A549 (cell line): ENCODE measurements around the gene COQ2. TPM values are rescaled to one million over a fixed set of nuclear protein-coding genes. Genes with fewer than 3 reads are reported as not detected.

Experiments
- ATAC-seq, 2 experiments: fragments of 200-7000 bp in 1 of 2; fragments of >200 bp in 1 of 2; cut with Nextera tagmentation in 1 of 2; cut with Tn5 transposase in 1 of 2; 3 replicates each; pipeline versions ENCODE4 v1.8.0 to v1.9.1; 2018 to 2020; ENCODE audit warnings: mild to moderate bottlenecking in 1 of 2, moderate library complexity in 1 of 2
- CTCF ChIA-PET: fragments of 300-600 bp; sonication (Branson Sonifier 250); formaldehyde crosslinking; extraction: SDS; loops from one replicate; lab custom pipeline; 2021; ENCODE audit warnings: antibody characterized with exemption, inconsistent platforms; lab: Yijun Ruan, JAX
- POLR2A ChIA-PET: fragments of 350-600 bp; formaldehyde crosslinking; extraction: SDS; loops from one replicate; lab custom pipeline; 2021; ENCODE audit warnings: antibody characterized with exemption, inconsistent platforms; lab: Yijun Ruan, JAX
- DNase-seq, 2 experiments: peaks; one replicate each; pipeline versions ENCODE4 v3.0.0 to v3.0.0-alpha.2; 2011 to 2016; ENCODE audit warnings: low read depth in 1 of 2, low spot score in 1 of 2
- FAIRE-seq: peaks from 2 replicates; lab custom pipeline; 2011; peaks lifted over from hg19 to GRCh38; lab: Jason Lieb, UNC
- H3K27ac ChIP-seq, 2 experiments: fragments of >200 bp; sonication (Bioruptor Twin); formaldehyde crosslinking; 3 replicates each; pipeline ENCODE4 v1.5.1; 2016 to 2017
- H3K4me1 ChIP-seq: fragments of >200 bp; sonication (Bioruptor Twin); formaldehyde crosslinking; 3 replicates; pipeline ENCODE4 v1.6.1; 2016
- H3K4me2 ChIP-seq: fragments of >200 bp; sonication (Bioruptor Twin); formaldehyde crosslinking; 3 replicates; pipeline ENCODE4 v1.6.1; 2016
- H3K4me3 ChIP-seq: fragments of >200 bp; sonication (Bioruptor Twin); formaldehyde crosslinking; 3 replicates; pipeline ENCODE4 v1.5.1; 2016
- H3K9me3 ChIP-seq: fragments of >200 bp; sonication (Bioruptor Twin); formaldehyde crosslinking; 3 replicates; pipeline ENCODE4 v1.6.1; 2016
- BHLHE40 ChIP-seq: IDR thresholded peaks from 2 replicates; pipeline ENCODE4 v1.6.1; 2012; ENCODE audit warnings: low read depth, low read length, inconsistent platforms
- CBX2 ChIP-seq: fragments of 200-600 bp; sonication (generic); IDR thresholded peaks from 2 replicates; pipeline ENCODE4 v1.6.1; 2016; ENCODE audit warnings: low read depth, mild to moderate bottlenecking, borderline replicate concordance
- CBX8 ChIP-seq: fragments of 200-600 bp; sonication (generic); IDR thresholded peaks from 2 replicates; pipeline ENCODE4 v1.6.1; 2016
- CHD2 ChIP-seq: fragments of 150-350 bp; IDR thresholded peaks from 2 replicates; pipeline ENCODE4 v1.6.1; 2014; ENCODE audit warnings: low read length; ENCODE audit not compliant: partially characterized antibody
- CHD4 ChIP-seq: fragments of 200-600 bp; sonication (generic); IDR thresholded peaks from 2 replicates; pipeline ENCODE4 v1.6.1; 2016; ENCODE audit warnings: antibody characterized with exemption, mild to moderate bottlenecking, borderline replicate concordance
- EHMT2 ChIP-seq: fragments of 200-600 bp; sonication (generic); IDR thresholded peaks from 2 replicates; pipeline ENCODE4 v1.6.1; 2016; ENCODE audit warnings: antibody characterized with exemption, low read depth, mild to moderate bottlenecking, moderate library complexity
- EP300 ChIP-seq, 2 experiments: fragments of >200 bp; sonication (Bioruptor Twin); formaldehyde crosslinking; IDR thresholded peaks; 2 replicates in 1 of 2; 3 replicates in 1 of 2; pipeline ENCODE4 v1.6.1; 2016 to 2017
- FOSB ChIP-seq: fragments of 250-450 bp; sonication (Bioruptor Pico); IDR thresholded peaks from 2 replicates; pipeline ENCODE4 v1.5.0; 2020; ENCODE audit warnings: mild to moderate bottlenecking, moderate library complexity
- HES2 ChIP-seq: fragments of >200 bp; sonication (Bioruptor Twin); formaldehyde crosslinking; IDR thresholded peaks from 2 replicates; pipeline ENCODE4 v1.6.1; 2016
- HOXA7 ChIP-seq: fragments of 250-450 bp; sonication (Bioruptor Pico); IDR thresholded peaks from 2 replicates; pipeline ENCODE4 v1.5.0; 2020; ENCODE audit warnings: mild to moderate bottlenecking, moderate library complexity
- JUNB ChIP-seq: fragments of >200 bp; sonication (Bioruptor Twin); formaldehyde crosslinking; IDR thresholded peaks from 2 replicates; pipeline ENCODE4 v1.6.1; 2016
- MAZ ChIP-seq: fragments of 150-350 bp; IDR thresholded peaks from 2 replicates; pipeline ENCODE4 v1.6.1; 2014; ENCODE audit warnings: antibody characterized with exemption, low read depth, low read length, borderline replicate concordance
- MYC ChIP-seq: IDR thresholded peaks from 2 replicates; pipeline ENCODE4 v1.6.1; 2012; ENCODE audit warnings: mild to moderate bottlenecking, inconsistent platforms, low read length, improper control_type of control experiment, borderline replicate concordance
- NFE2L2 ChIP-seq: fragments of 150-350 bp; conservative IDR thresholded peaks from 2 replicates; pipeline ENCODE4 v1.6.1; 2014; ENCODE audit warnings: low read length
- NPAS2 ChIP-seq: fragments of 250-450 bp; sonication (Bioruptor Pico); IDR thresholded peaks from 2 replicates; pipeline ENCODE4 v1.8.0; 2022; ENCODE audit warnings: mild to moderate bottlenecking, moderate library complexity, borderline replicate concordance
- PHF8 ChIP-seq: fragments of 200-600 bp; sonication (generic); IDR thresholded peaks from 2 replicates; pipeline ENCODE4 v1.6.1; 2016; ENCODE audit warnings: low read depth, mild to moderate bottlenecking, antibody characterized with exemption, moderate library complexity, borderline replicate concordance
- POLR2A ChIP-seq: IDR thresholded peaks from 2 replicates; pipeline ENCODE4 v1.6.1; 2012; ENCODE audit warnings: mild to moderate bottlenecking, low read length
- POLR2AphosphoS2 ChIP-seq: conservative IDR thresholded peaks from 2 replicates; pipeline ENCODE4 v1.6.1; 2012; ENCODE audit warnings: low read length, improper control_type of control experiment, inconsistent platforms
- RFX5 ChIP-seq: fragments of 450-650 bp; IDR thresholded peaks from 2 replicates; pipeline ENCODE4 v1.7.1; 2014; ENCODE audit warnings: antibody characterized with exemption, mild to moderate bottlenecking, moderate library complexity
- RNF2 ChIP-seq: fragments of 200-600 bp; sonication (generic); IDR thresholded peaks from 2 replicates; pipeline ENCODE4 v1.6.1; 2016; ENCODE audit warnings: low read depth, mild to moderate bottlenecking, antibody characterized with exemption, moderate library complexity, borderline replicate concordance
- SMC3 ChIP-seq: fragments of >200 bp; sonication (Bioruptor Twin); formaldehyde crosslinking; IDR thresholded peaks from 3 replicates; pipeline ENCODE4 v1.6.1; 2018; ENCODE audit warnings: inconsistent platforms
- TP53 ChIP-seq: fragments of 250-450 bp; sonication (Bioruptor Pico); IDR thresholded peaks from 2 replicates; pipeline ENCODE4 v1.5.0; 2021; ENCODE audit warnings: mild to moderate bottlenecking, moderate library complexity
- ZC3H11A ChIP-seq: fragments of 450-650 bp; IDR thresholded peaks from 2 replicates; pipeline ENCODE4 v1.6.1; 2014; ENCODE audit warnings: antibody characterized with exemption, mild to moderate bottlenecking
- ZFP36 ChIP-seq: fragments of 450-650 bp; IDR thresholded peaks from 2 replicates; pipeline ENCODE4 v1.6.1; 2014; ENCODE audit warnings: borderline replicate concordance; ENCODE audit not compliant: partially characterized antibody
- ZSCAN20 ChIP-seq: fragments of 250-450 bp; sonication (Bioruptor Pico); IDR thresholded peaks from 2 replicates; pipeline ENCODE4 v1.8.0; 2022; ENCODE audit warnings: mild to moderate bottlenecking, moderate library complexity
- WGBS: methylation state at CpG from one replicate; pipeline ENCODE4 v1.1.6; 2017; ENCODE audit errors: missing lambda C conversion rate; 5-methylcytosine and 5-hydroxymethylcytosine counted together
- polyA plus RNA-seq, 4 experiments: library from polyadenylated mRNA; depleted of rRNA in 3 of 4; stranded (reverse); fragments of >200 nt; fragmentation: RNase III in 1 of 4; extraction: RNeasy Plus Mini Kit Qiagen cat#74134 plus additional on column Dnase treatment in 1 of 4; gene quantifications; 2 replicates in 3 of 4; 3 replicates in 1 of 4; pipeline ENCODE4 v1.2.3, GENCODE V29; 2011 to 2017
- TF ChIP-seq, protein P1 (sequence below): fragments of 450-650 bp; IDR thresholded peaks from 2 replicates; pipeline ENCODE4 v1.6.1; 2014; ENCODE audit warnings: antibody characterized with exemption
- TF ChIP-seq, protein P2 (sequence below): fragments of >200 bp; sonication (Bioruptor Twin); formaldehyde crosslinking; IDR thresholded peaks from 3 replicates; pipeline ENCODE4 v1.5.1; 2016
- TF ChIP-seq, protein P3 (sequence below): IDR thresholded peaks from 2 replicates; pipeline ENCODE4 v1.6.1; 2012; ENCODE audit warnings: low read depth, borderline replicate concordance

COQ2 gene
- polyA plus RNA-seq, 2 of the 4 experiments (the other 2 are of a cell fraction): 18.5 to 35.9 TPM

- no peak for TF ChIP-seq MAZ
- no peak for TF ChIP-seq RFX5
- TF ChIP-seq POLR2AphosphoS2: no peak
- TF ChIP-seq, protein P1, sequence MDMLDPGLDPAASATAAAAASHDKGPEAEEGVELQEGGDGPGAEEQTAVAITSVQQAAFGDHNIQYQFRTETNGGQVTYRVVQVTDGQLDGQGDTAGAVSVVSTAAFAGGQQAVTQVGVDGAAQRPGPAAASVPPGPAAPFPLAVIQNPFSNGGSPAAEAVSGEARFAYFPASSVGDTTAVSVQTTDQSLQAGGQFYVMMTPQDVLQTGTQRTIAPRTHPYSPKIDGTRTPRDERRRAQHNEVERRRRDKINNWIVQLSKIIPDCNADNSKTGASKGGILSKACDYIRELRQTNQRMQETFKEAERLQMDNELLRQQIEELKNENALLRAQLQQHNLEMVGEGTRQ: no peak
- no peak for TF ChIP-seq SMC3
- no peak for TF ChIP-seq CHD2
- TF ChIP-seq HOXA7: no peak
- TF ChIP-seq CBX8: no peak
- no peak for TF ChIP-seq EP300 (IDR thresholded peaks at IDR 0.05)
- no peak for TF ChIP-seq CBX2
- TF ChIP-seq, protein P2, sequence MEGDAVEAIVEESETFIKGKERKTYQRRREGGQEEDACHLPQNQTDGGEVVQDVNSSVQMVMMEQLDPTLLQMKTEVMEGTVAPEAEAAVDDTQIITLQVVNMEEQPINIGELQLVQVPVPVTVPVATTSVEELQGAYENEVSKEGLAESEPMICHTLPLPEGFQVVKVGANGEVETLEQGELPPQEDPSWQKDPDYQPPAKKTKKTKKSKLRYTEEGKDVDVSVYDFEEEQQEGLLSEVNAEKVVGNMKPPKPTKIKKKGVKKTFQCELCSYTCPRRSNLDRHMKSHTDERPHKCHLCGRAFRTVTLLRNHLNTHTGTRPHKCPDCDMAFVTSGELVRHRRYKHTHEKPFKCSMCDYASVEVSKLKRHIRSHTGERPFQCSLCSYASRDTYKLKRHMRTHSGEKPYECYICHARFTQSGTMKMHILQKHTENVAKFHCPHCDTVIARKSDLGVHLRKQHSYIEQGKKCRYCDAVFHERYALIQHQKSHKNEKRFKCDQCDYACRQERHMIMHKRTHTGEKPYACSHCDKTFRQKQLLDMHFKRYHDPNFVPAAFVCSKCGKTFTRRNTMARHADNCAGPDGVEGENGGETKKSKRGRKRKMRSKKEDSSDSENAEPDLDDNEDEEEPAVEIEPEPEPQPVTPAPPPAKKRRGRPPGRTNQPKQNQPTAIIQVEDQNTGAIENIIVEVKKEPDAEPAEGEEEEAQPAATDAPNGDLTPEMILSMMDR: no peak
- no peak for TF ChIP-seq JUNB
- TF ChIP-seq FOSB (CRISPR knock-in tag): no peak
- no peak for TF ChIP-seq ZSCAN20 (CRISPR knock-in tag)
- TF ChIP-seq, all 56 proteins: peak for 0
- Histone ChIP-seq H3K9me3 (no peaks in the 10 kb centered on the region), H3K4me2 (no peak overlapping the region), H3K4me3 (no peak overlapping the region), H3K4me1 (no peaks in the 10 kb centered on the region), H3K27ac (no peak overlapping the region)
- CTCF ChIA-PET: interaction anchor here (1.9 kb wide), 1 partner anchor 12 kb away, joined by 4 read pairs; no protein-coding TSS in a partner anchor
- DNase-seq (no peak), FAIRE-seq (no peak), ATAC-seq (no peak)
- POLR2A ChIA-PET: no interaction called here
- WGBS: 83% methylated on average over 6 of the region's 6 CpGs
These were observed 59.9 kb downstream of the COQ2 start for GRCh38 chr4:83224502-83225197.

GRCh38 chr4:83223781-83224180 is 60.8 kb downstream of the COQ2 start:
- Histone ChIP-seq H3K4me2 (no peak overlapping the region), H3K4me1 (no peaks in the 10 kb centered on the region), H3K27ac (no peak overlapping the region), H3K4me3 (no peak overlapping the region), H3K9me3 (no peaks in the 10 kb centered on the region)
- no peak for ATAC-seq
- WGBS: 92% methylated on average over 3 of the region's 3 CpGs
- ChIA-PET CTCF (interaction anchor here (0.6 to 1.9 kb wide), 2 partner anchors 12 to 1823 kb away, joined by 3 to 4 read pairs; no protein-coding TSS in a partner anchor), POLR2A (no interaction called here)
- DNase-seq: no peak
- no peak for FAIRE-seq
- TF ChIP-seq TP53: no peak
- TF ChIP-seq PHF8: no peak
- TF ChIP-seq HOXA7: no peak
- TF ChIP-seq JUNB: no peak
- TF ChIP-seq EHMT2: no peak
- no peak for TF ChIP-seq NFE2L2
- no peak for TF ChIP-seq NPAS2
- TF ChIP-seq BHLHE40: no peak
- no peak for TF ChIP-seq HES2
- TF ChIP-seq POLR2A: no peak

DNA sequence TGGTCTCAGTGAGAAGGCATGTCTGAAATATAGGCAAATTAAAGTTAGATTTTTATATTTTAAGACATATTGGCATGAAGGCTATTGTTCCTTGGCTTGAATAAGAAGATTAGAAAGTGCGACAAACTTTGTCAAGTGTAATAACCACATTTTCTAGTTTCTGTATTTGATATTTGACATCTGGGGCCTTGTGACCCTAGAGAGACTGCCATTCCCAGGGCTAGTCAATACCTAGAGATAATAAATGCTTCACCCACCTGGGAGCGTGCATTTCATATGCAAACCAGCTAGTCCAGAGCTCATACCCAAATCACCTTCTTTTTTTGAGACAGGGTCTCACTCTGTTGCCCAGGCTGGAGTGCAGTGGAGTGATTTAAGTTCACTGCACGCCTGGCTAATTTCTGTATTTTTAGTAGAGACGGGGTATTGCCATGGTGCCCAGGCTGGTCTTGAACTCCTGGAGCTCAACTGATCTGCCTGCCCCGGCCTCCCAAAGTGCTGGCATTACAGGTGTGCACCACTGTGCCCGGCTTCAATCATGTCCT is 62.6 kb downstream of the COQ2 start:
- no peak for TF ChIP-seq CHD2
- TF ChIP-seq CHD4: no peak
- TF ChIP-seq FOSB (CRISPR knock-in tag): no peak
- TF ChIP-seq RNF2: no peak
- TF ChIP-seq ZC3H11A: no peak
- TF ChIP-seq CBX8: no peak
- no peak for TF ChIP-seq MYC
- no peak for TF ChIP-seq HOXA7
- TF ChIP-seq ZFP36: no peak
- TF ChIP-seq, protein P3, sequence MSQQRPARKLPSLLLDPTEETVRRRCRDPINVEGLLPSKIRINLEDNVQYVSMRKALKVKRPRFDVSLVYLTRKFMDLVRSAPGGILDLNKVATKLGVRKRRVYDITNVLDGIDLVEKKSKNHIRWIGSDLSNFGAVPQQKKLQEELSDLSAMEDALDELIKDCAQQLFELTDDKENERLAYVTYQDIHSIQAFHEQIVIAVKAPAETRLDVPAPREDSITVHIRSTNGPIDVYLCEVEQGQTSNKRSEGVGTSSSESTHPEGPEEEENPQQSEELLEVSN: no peak
- TF ChIP-seq JUNB: no peak
- no peak for TF ChIP-seq POLR2AphosphoS2
- no peak overlapping the region for H3K27ac ChIP-seq
- H3K4me1 ChIP-seq: no peaks in the 10 kb centered on the region
- WGBS: 93% methylated on average over 6 of the region's 6 CpGs
- no peak overlapping the region for H3K4me3 ChIP-seq
- FAIRE-seq (no peak), ATAC-seq (no peak), DNase-seq (no peak)
- ChIA-PET CTCF (no interaction called here), POLR2A (no interaction called here)
- no peak overlapping the region for H3K4me2 ChIP-seq
- H3K9me3 ChIP-seq: no peaks in the 10 kb centered on the region
